Measurements from ENCODE around the gene CHRNB4. TPM values are rescaled to one million over a fixed set of nuclear protein-coding genes. Genes with fewer than 3 reads are reported as not detected.

The CHRNB4 gene
- total RNA-seq, 4 donors from 2014 or later, result not detected

DNA sequence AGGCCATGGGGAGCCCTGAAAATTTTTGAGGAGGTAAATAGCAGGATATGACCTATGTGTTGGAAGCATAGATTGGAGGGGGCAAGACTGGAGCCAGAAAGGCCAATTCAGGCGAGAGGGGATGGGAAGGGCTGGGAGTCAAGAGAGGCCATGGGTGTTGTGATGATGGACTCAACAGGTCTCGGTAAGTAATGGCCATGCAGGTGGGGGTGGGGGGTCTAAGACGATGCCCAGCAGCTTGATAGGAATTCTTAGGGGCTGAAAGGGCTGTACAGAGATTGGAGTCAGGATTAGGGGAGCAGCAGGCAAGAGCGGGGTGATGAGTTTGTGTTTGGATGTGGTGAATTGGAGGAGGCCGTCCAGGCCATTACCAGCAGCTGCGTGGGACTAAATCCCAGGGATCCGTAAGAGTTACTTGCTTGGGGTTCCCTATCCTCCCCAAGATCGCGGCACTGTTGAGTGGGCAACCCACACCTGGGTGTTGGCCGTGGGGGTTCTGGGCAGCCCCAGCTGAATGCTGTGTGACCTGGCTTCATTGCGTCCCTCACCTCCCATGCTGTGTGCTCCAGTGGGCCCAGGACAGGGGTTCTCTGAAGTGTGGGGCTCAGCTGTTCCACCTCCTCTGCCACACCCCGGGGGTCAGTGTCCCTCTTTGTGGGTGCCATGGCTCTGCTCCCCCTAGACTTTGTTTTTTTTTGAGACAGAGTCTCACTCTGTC is 41.8 kb upstream of the CHRNB4 start:
- ATAC-seq (ENCODE audit: low FRiP score) (no peak), DNase-seq (ENCODE audit: low spot score) (no peak)
- no peak for TF ChIP-seq CTCF (IDR thresholded peaks at IDR 0.05)

- ATAC-seq (ENCODE audit: low FRiP score), result no peak
- no peak for DNase-seq (ENCODE audit: low spot score)
- TF ChIP-seq CTCF (IDR thresholded peaks at IDR 0.05), result no peak
Observed at GRCh38 chr15:78682004-78682651, 41.1 kb upstream of the CHRNB4 start.

DNA sequence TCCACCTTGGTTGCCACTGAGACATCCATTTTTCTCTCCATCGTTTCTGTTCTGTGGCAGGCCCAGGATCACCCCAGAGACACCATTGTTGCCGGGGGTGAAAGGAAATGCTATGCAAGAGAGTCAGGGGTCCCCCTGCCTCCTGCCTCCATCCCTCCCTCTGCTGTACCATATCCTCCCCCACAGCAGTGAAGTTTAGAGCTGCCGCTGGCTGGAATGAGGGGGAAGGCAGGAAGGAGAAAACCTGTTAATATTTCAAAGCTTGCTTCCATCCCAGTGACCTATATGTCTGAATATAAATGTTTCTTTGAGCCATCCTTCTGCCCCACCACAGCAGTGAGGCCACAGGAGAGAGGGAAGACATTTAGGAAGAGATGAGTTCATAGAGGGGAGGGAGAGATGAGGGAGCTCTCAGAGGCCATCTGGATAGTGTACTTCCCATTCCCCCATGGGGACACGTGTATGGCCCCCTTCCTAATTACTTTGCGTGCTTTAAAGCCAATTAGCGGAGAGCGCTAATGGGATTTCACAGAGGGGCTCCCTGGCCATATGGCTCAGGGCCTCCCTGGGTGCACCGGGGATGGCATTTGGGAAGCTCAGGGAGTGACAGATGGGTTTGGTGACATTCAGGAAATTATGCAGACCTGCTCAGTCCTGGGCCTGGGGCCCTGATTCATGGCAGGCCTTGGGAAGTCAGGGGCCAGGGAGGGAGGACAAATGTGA is 40.4 kb upstream of the CHRNB4 start:
- no peak for ATAC-seq (ENCODE audit: low FRiP score)
- DNase-seq (ENCODE audit: low spot score), result no peak
- no peak for TF ChIP-seq CTCF (IDR thresholded peaks at IDR 0.05)

GRCh38 chr15:78680431-78681075 is 39.5 kb upstream of the CHRNB4 start:
- TF ChIP-seq CTCF (IDR thresholded peaks at IDR 0.05), result no peak
- DNase-seq (ENCODE audit: low spot score) (no peak), ATAC-seq (ENCODE audit: low FRiP score) (no peak)

GRCh38 chr15:78679089-78679511 is 38.1 kb upstream of the CHRNB4 start:
- no peak for TF ChIP-seq CTCF (IDR thresholded peaks at IDR 0.05)
- ATAC-seq (ENCODE audit: low FRiP score), result no peak
- no peak for DNase-seq (ENCODE audit: low spot score)

GRCh38 chr15:78676424-78677110 is 35.6 kb upstream of the CHRNB4 start:
- no peak for ATAC-seq (ENCODE audit: low FRiP score)
- DNase-seq (ENCODE audit: low spot score), result no peak
- no peak for TF ChIP-seq CTCF (IDR thresholded peaks at IDR 0.05)

All from omental fat pad (tissue), 4 donors.